ENCODE results near the gene NDUFS2. TPM values are rescaled to one million over a fixed set of nuclear protein-coding genes. Genes with fewer than 3 reads are reported as not detected.

NDUFS2 gene
- total RNA-seq, 2 experiments from 2014 or later, result 49.9 to 55.7 TPM

- Mint-ChIP-seq H3K4me1 (ENCODE audit: low read depth) (peaks cover 5% of the 10 kb centered on the region), H3K36me3 (ENCODE audit: low read depth) (peaks cover 15% of the 10 kb centered on the region), H3K4me3 (no peak overlapping the region), H3K27me3 (peaks cover 74% of the 10 kb centered on the region), H3K9me3 (peaks cover 6% of the 10 kb centered on the region), H3K27ac (no peak overlapping the region)
- ChIA-PET CTCF (no interaction called here), POLR2A (no interaction called here)
- ATAC-seq (ENCODE audit: poor library complexity) (no peak), DNase-seq (no peak)
- TF ChIP-seq, protein P1, sequence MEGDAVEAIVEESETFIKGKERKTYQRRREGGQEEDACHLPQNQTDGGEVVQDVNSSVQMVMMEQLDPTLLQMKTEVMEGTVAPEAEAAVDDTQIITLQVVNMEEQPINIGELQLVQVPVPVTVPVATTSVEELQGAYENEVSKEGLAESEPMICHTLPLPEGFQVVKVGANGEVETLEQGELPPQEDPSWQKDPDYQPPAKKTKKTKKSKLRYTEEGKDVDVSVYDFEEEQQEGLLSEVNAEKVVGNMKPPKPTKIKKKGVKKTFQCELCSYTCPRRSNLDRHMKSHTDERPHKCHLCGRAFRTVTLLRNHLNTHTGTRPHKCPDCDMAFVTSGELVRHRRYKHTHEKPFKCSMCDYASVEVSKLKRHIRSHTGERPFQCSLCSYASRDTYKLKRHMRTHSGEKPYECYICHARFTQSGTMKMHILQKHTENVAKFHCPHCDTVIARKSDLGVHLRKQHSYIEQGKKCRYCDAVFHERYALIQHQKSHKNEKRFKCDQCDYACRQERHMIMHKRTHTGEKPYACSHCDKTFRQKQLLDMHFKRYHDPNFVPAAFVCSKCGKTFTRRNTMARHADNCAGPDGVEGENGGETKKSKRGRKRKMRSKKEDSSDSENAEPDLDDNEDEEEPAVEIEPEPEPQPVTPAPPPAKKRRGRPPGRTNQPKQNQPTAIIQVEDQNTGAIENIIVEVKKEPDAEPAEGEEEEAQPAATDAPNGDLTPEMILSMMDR (IDR thresholded peaks at IDR 0.05), result no peak
- no peaks in the 10 kb centered on the region for H3K36me3 ChIP-seq (ENCODE audit: insufficient read depth, low read length)
- H3K9me3 ChIP-seq (ENCODE audit: control insufficient read depth in 1 of 2, insufficient read depth in 1 of 2, low read length in 2 of 2), result peaks cover 13 to 15% of the 10 kb centered on the region in 2 experiments
- peaks cover 17% of the 10 kb centered on the region for H3K4me1 ChIP-seq (ENCODE audit: insufficient read depth, low read length)
- peaks cover 44 to 49% of the 10 kb centered on the region in 2 experiments for H3K27me3 ChIP-seq (ENCODE audit: control insufficient read depth in 1 of 2, insufficient read depth in 2 of 2, low read length in 2 of 2)
- intact Hi-C loops (cut with DNase I, micrococcal nuclease), result loop anchor here in 1 of 2 experiments (1.0 kb wide), 1 partner anchor 42 kb away; no protein-coding TSS in a partner anchor
- no peak overlapping the region for H3K4me3 ChIP-seq (ENCODE audit: low read length)
- no peak overlapping the region for H3K27ac ChIP-seq (ENCODE audit: low read depth in 1 of 2, low read length in 2 of 2)
Measured at GRCh38 chr1:161260376-161261260, 58.5 kb downstream of the NDUFS2 start.

GRCh38 chr1:161261261-161262235, 59.4 kb downstream of the NDUFS2 start:
- no peak overlapping the region for H3K4me3 ChIP-seq (ENCODE audit: low read length)
- DNase-seq, result peak in 1 of 14 experiments; percentile 6

More at GRCh38 chr1:161261261-161262235, 59.4 kb downstream of the NDUFS2 start:
- Mint-ChIP-seq H3K9me3 (peaks cover 3% of the 10 kb centered on the region), H3K36me3 (ENCODE audit: low read depth) (peaks cover 10% of the 10 kb centered on the region), H3K27me3 (peaks cover 69% of the 10 kb centered on the region), H3K4me1 (ENCODE audit: low read depth) (peaks cover 5% of the 10 kb centered on the region), H3K27ac (no peak overlapping the region), H3K4me3 (no peak overlapping the region)
- intact Hi-C loops (cut with DNase I, micrococcal nuclease), result no loop called here
- Histone ChIP-seq H3K27me3 (ENCODE audit: control insufficient read depth in 1 of 2, insufficient read depth in 2 of 2, low read length in 2 of 2) (peaks cover 44 to 51% of the 10 kb centered on the region in 2 experiments), H3K36me3 (ENCODE audit: insufficient read depth, low read length) (no peaks in the 10 kb centered on the region), H3K9me3 (ENCODE audit: control insufficient read depth in 1 of 2, insufficient read depth in 1 of 2, low read length in 2 of 2) (peaks cover 13 to 15% of the 10 kb centered on the region in 2 experiments), H3K4me1 (ENCODE audit: insufficient read depth, low read length) (peaks cover 17% of the 10 kb centered on the region), H3K27ac (ENCODE audit: low read depth in 1 of 2, low read length in 2 of 2) (no peak overlapping the region)
- ChIA-PET CTCF (no interaction called here), POLR2A (no interaction called here)
- no peak for ATAC-seq (ENCODE audit: poor library complexity)
- TF ChIP-seq, protein P1 (IDR thresholded peaks at IDR 0.05), result no peak

Small RNAs within 50 kb of the gene (microRNA-seq; reads per million reads assigned to microRNA genes)
- not detected for gene MIR5187 (ENCODE audit: borderline microRNAs expressed, borderline replicate concordance)

Other genes with a start within 250 kb of the NDUFS2 start
- gene ITLN2, start 247.6 kb upstream of the NDUFS2 start, total RNA-seq, result not detected
- gene F11R, start 181.2 kb upstream of the NDUFS2 start, total RNA-seq, result 10 to 100 TPM; 15.2 to 16.2 TPM
- 10 to 100 TPM; 38.0 to 40.3 TPM for gene TSTD1, start 163.4 kb upstream of the NDUFS2 start, total RNA-seq
- gene USF1, start 156.4 kb upstream of the NDUFS2 start, total RNA-seq, result 10 to 100 TPM; 93.5 to 99.1 TPM
- 10 to 100 TPM; 76.6 to 78.9 TPM for gene ARHGAP30, start 132.5 kb upstream of the NDUFS2 start, total RNA-seq
- under 1 TPM; 0.22 TPM for gene NECTIN4, start 112.8 kb upstream of the NDUFS2 start, total RNA-seq
- under 1 TPM in 1 of 2 experiments, not detected in 1; 0.41 TPM for gene KLHDC9, start 104.0 kb upstream of the NDUFS2 start, total RNA-seq
- gene PFDN2, start 84.3 kb upstream of the NDUFS2 start, total RNA-seq, result 10 to 100 TPM; 46.2 to 57.7 TPM
- 10 to 100 TPM; 15.9 to 18.0 TPM for gene NIT1, start 84.3 kb upstream of the NDUFS2 start, total RNA-seq
- gene DEDD, start 69.7 kb upstream of the NDUFS2 start, total RNA-seq, result 10 to 100 TPM; 35.5 to 36.6 TPM
- 10 to 100 TPM; 96.6 to 97.8 TPM for gene UFC1, start 48.4 kb upstream of the NDUFS2 start, total RNA-seq
- gene USP21, start 42.9 kb upstream of the NDUFS2 start, total RNA-seq, result 10 to 100 TPM; 44.4 to 45.6 TPM
- 10 to 100 TPM; 28.6 to 31.5 TPM for gene PPOX, start 35.9 kb upstream of the NDUFS2 start, total RNA-seq
- gene B4GALT3, start 24.9 kb upstream of the NDUFS2 start, total RNA-seq, result 10 to 100 TPM; 40.8 to 44.3 TPM
- gene ADAMTS4, start 3.3 kb upstream of the NDUFS2 start, total RNA-seq, result under 1 TPM; 0.28 to 0.60 TPM
- 1 to 10 TPM; 2.0 TPM for gene FCER1G, start 12.9 kb downstream of the NDUFS2 start, total RNA-seq
- not detected for gene APOA2, start 21.3 kb downstream of the NDUFS2 start, total RNA-seq
- gene TOMM40L, start 23.7 kb downstream of the NDUFS2 start, total RNA-seq, result 1 to 10 TPM; 3.2 to 4.1 TPM
- gene NR1I3, start 35.8 kb downstream of the NDUFS2 start, total RNA-seq, result not detected
- not detected for gene PCP4L1, start 56.4 kb downstream of the NDUFS2 start, total RNA-seq
- gene MPZ, start 107.6 kb downstream of the NDUFS2 start, total RNA-seq, result 1 to 10 TPM; 3.1 to 3.2 TPM
- 10 to 100 TPM; 33.0 to 37.2 TPM for gene SDHC, start 112.0 kb downstream of the NDUFS2 start, total RNA-seq
- gene CFAP126, start 165.5 kb downstream of the NDUFS2 start, total RNA-seq, result not detected

All from CD4-positive, alpha-beta T cell (primary cell).